Measurements from ENCODE around the gene S100A13. TPM values are rescaled to one million over a fixed set of nuclear protein-coding genes. Genes with fewer than 3 reads are reported as not detected.
A peak's percentile ranks its signal among the peaks of the same experiment; 100 is the strongest.

The S100A13 gene
- total RNA-seq, 3 donors from 2014 or later, result 163 to 221 (median 198) TPM

GRCh38 chr1:153619171-153619570 lies 8.1 kb downstream of the S100A13 start:
- intact Hi-C loops (cut with DNase I; ENCODE audit: low total_unique reads), result no loop called here
- no peak for DNase-seq (ENCODE audit: low spot score in 2 of 2)
- Histone ChIP-seq H3K4me3 (no peak overlapping the region), H3K9me3 (no peaks in the 10 kb centered on the region), H3K36me3 (no peaks in the 10 kb centered on the region), H3K27ac (peak overlapping the region in 1 of 2 donors; percentile 45), H3K27me3 (no peaks in the 10 kb centered on the region), H3K4me1 (peaks cover 5 to 18% of the 10 kb centered on the region in 2 donors)
- TF ChIP-seq POLR2A (IDR thresholded peaks at IDR 0.05) (no peak), CTCF (IDR thresholded peaks at IDR 0.05) (no peak), POLR2AphosphoS5 (IDR thresholded peaks at IDR 0.05) (no peak)

GRCh38 chr1:153617663-153618062 lies 9.6 kb downstream of the S100A13 start:
- peak in 1 of 2 donors; percentile 66 for DNase-seq (ENCODE audit: low spot score in 2 of 2)
- intact Hi-C loops (cut with DNase I; ENCODE audit: low total_unique reads), result no loop called here

DNA sequence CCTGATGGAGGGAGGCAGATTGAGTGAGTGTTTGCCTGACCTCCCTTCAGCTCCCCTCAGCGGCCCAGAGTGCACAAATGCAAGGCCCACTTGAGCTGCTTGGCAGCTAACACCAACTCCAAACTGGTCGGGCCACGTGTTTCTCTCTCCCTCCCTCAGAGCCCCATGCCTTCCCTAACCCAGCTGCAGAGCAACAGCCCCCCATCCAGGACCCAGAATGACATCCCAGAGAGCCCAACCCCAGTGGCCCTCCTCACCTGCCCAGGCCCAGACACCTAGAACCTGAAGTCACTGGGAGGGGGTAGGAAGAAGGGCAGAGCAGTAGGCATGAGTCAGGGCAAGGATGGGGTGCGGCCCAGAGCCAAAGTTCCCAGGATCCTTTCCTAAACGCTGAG lies 10.4 kb downstream of the S100A13 start:
- Histone ChIP-seq H3K9me3 (no peaks in the 10 kb centered on the region), H3K36me3 (no peaks in the 10 kb centered on the region), H3K27ac (peak overlapping the region; percentile 82 to 84), H3K27me3 (no peaks in the 10 kb centered on the region), H3K4me3 (no peak overlapping the region), H3K4me1 (peaks cover 5 to 23% of the 10 kb centered on the region in 2 donors)
- intact Hi-C loops (cut with DNase I; ENCODE audit: low total_unique reads), result no loop called here
- DNase-seq (ENCODE audit: low spot score in 2 of 2), result no peak
- TF ChIP-seq CTCF (IDR thresholded peaks at IDR 0.05), result no peak
- TF ChIP-seq POLR2A (IDR thresholded peaks at IDR 0.05), result no peak
- no peak for TF ChIP-seq POLR2AphosphoS5 (IDR thresholded peaks at IDR 0.05)

More at GRCh38 chr1:153617663-153618062, 9.6 kb downstream of the S100A13 start:
- H3K9me3 ChIP-seq, result no peaks in the 10 kb centered on the region
- peaks cover 5 to 23% of the 10 kb centered on the region in 2 donors for H3K4me1 ChIP-seq
- no peak overlapping the region for H3K4me3 ChIP-seq
- H3K36me3 ChIP-seq, result no peaks in the 10 kb centered on the region
- peak overlapping the region; percentile 82 to 84 for H3K27ac ChIP-seq
- peak in 1 of 3 donors; percentile 31 for TF ChIP-seq POLR2AphosphoS5 (IDR thresholded peaks at IDR 0.05)
- peak; percentile 37 to 66 (median 47) for TF ChIP-seq CTCF (IDR thresholded peaks at IDR 0.05)
- TF ChIP-seq POLR2A (IDR thresholded peaks at IDR 0.05), result no peak
- H3K27me3 ChIP-seq, result no peaks in the 10 kb centered on the region

- intact Hi-C loops (cut with DNase I; ENCODE audit: low total_unique reads), result no loop called here
- Histone ChIP-seq H3K4me3 (peak within 1 kb of the TSS in 2 of 3 donors; percentile 19 to 57), H3K36me3 (no peaks in the 10 kb centered on the region), H3K27me3 (no peaks in the 10 kb centered on the region), H3K27ac (peak within 1 kb of the TSS; percentile 82 to 84), H3K4me1 (peaks cover 5 to 23% of the 10 kb centered on the region in 2 donors), H3K9me3 (no peaks in the 10 kb centered on the region)
- TF ChIP-seq CTCF (IDR thresholded peaks at IDR 0.05), result no peak
- no peak for TF ChIP-seq POLR2A (IDR thresholded peaks at IDR 0.05)
- TF ChIP-seq POLR2AphosphoS5 (IDR thresholded peaks at IDR 0.05), result peak in 1 of 3 donors; percentile 10
- peak; percentile 73 to 74 for DNase-seq (ENCODE audit: low spot score in 2 of 2)
These were observed 11.0 kb downstream of the S100A13 start, which contains the start of gene S100A14 for GRCh38 chr1:153616144-153616916. Gene S100A14, minus strand, starts transcription at chr1:153616325. Its CDS starts 467 bp downstream, at chr1:153615858.

- intact Hi-C loops (cut with DNase I; ENCODE audit: low total_unique reads), result no loop called here
- peak overlapping the region in 2 of 3 donors; percentile 19 to 57 for H3K4me3 ChIP-seq
- no peaks in the 10 kb centered on the region for H3K36me3 ChIP-seq
- no peaks in the 10 kb centered on the region for H3K27me3 ChIP-seq
- peaks cover 9 to 28% of the 10 kb centered on the region in 2 donors for H3K4me1 ChIP-seq
- no peak for TF ChIP-seq POLR2A (IDR thresholded peaks at IDR 0.05)
- no peak for TF ChIP-seq POLR2AphosphoS5 (IDR thresholded peaks at IDR 0.05)
- no peak for TF ChIP-seq CTCF (IDR thresholded peaks at IDR 0.05)
- H3K9me3 ChIP-seq, result no peaks in the 10 kb centered on the region
- no peak for DNase-seq (ENCODE audit: low spot score in 2 of 2)
- peak overlapping the region; percentile 82 to 84 for H3K27ac ChIP-seq
These were observed 11.9 kb downstream of the S100A13 start for GRCh38 chr1:153615406-153615805.
